DMS153 (cell line): ENCODE data around the gene TNNI2.

ENCODE experiments used
- DNase-seq: peaks from one replicate; lab custom pipeline; 2025; lab: John Stamatoyannopoulos, UW

Gene TNNI2

DNA sequence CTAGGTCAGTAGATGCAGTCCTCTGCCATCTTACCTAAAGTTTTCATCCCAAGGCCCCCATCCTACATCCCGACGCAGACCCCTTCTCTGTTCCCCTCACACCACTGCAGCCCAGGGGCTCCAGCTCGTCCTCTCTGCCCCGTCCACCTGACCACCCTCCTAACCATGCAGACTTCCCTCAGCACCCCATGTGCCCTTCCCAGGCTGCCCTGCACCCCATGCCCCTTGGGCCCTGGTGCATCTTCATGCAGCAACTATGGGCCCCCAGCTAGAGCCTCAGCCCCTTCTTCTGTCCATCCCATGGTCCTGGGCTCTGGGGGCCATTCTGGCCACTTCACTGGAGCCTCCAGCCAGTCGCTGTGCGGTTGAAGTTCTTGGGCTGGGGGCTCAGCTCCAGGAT, 50.0 kb downstream of the TNNI2 start:
- no peak for DNase-seq

- DNase-seq: no peak
Observed at GRCh38 chr11:1889224-1889930, 50.6 kb downstream of the TNNI2 start.

- DNase-seq: no peak
Observed at GRCh38 chr11:1889941-1890855, 51.4 kb downstream of the TNNI2 start.
